GM19372 (cell line): Measurements from ENCODE around the gene DNAJC13.
A peak's percentile ranks its signal among the peaks of the same experiment; 100 is the strongest.

ENCODE experiments used
- ATAC-seq: cut with Tn5 transposase; IDR thresholded peaks from one replicate; pipeline ENCODE4 v1.9.1; 2021; ENCODE audit warnings: mild to moderate bottlenecking, low read depth, moderate library complexity; ENCODE audit not compliant: unreplicated experiment

Gene DNAJC13

DNA sequence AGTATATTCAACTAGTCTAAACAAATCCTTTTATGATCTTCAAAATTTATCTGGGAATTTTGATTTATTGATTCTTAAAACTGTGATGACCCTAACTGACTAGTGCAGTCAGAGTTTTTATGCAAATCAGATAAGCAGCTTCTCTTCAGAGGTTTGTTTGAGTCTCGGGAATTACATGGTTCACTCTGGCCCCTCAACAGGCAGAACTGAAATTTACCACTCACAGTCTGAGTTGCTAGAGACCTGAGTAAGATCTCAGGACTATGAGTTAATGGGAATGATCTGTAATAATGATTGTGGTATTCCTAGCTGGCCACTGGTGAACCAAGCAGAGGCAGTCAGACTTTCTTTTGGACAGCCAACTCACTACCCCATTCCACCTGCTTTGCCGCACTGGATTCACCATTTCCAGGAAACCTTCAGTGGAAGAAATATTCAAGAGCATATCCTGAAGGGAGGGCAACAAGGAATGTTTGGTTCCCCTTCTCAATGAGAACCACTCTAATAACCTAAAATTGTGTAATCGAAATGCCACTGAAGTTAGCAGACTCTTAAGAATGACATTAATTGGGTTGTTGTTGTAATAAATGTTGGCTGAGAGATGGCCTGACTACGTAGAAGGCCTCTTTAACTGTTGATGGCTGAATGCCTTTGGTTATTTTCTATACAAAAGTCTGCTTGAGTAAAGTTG lies 11.5 kb upstream of the DNAJC13 start:
- no peak for ATAC-seq

DNA sequence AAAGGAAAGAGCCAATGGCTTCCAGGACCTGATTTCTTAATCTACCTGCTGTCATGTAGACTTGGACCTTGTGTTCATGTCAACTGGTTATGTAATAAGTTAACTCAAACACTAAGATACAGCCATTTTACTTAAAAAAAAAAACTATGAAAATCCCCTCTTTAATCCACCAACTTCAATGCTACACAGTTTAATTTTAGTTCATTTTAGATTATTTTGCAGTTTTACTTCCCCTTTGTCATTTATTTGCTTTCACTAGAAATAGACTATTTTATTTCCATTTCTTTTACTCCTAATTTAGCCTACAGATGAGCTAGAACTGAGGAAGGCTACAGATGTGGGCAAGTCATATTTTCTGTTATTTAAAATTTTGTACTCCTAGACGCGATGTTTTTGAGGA lies 10.7 kb upstream of the DNAJC13 start:
- no peak for ATAC-seq

DNA sequence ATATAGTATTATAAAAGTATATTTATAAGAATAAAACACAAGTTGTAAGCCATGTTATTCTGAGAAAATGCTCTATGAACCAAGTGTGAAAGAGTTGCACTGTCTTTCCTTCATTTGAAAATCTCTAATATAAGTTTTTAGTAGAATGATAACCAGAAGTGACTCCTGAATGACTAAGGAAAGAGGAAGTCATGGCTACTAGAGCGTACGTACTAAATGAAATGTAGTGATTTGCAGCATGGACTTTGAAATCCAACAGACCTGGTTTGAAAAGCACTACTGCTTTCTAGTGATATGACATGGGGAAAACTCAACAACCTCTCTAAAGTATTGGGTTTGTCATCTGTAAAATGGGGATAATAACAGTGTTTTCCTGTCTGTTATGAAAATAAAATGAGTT lies 10.3 kb upstream of the DNAJC13 start:
- no peak for ATAC-seq

DNA sequence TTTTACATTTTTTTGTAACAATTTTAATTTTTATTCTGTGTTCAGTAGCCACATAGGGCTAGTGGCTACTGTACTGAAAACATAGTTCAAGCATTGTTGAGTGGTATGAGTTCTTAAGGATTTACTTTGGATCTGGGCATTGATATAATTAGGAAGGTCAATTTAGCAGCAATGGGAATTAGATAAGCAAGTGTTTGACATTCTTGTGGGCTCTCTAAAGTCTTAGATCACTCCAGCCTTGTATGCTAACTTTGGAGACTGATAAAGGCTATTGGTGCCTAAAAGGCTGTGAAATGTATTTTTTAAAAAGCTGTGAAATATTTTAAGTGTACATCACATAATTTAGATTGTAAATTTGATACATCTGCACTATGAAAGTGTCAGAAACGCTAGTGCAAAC lies 2.5 kb upstream of the DNAJC13 start:
- no peak for ATAC-seq

DNA sequence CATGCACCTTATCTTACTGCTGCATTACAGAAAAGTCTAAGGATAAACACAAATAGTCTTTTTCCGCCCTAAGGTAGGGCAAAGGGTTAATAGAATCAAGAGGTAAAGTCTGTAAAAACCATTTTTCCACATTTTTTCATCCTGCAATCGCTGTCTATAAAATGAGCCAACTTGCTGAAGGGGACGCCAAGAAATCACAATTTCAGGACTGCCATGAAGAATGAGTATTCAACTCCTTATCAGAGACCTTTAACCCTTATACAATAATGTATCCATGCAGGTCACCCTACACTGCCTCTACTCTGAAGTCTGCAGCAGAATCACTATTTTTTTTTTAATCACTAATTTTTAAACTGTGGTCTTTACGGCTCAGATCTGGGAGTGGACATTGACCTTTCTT lies 1.1 kb upstream of the DNAJC13 start:
- no peak for ATAC-seq

DNA sequence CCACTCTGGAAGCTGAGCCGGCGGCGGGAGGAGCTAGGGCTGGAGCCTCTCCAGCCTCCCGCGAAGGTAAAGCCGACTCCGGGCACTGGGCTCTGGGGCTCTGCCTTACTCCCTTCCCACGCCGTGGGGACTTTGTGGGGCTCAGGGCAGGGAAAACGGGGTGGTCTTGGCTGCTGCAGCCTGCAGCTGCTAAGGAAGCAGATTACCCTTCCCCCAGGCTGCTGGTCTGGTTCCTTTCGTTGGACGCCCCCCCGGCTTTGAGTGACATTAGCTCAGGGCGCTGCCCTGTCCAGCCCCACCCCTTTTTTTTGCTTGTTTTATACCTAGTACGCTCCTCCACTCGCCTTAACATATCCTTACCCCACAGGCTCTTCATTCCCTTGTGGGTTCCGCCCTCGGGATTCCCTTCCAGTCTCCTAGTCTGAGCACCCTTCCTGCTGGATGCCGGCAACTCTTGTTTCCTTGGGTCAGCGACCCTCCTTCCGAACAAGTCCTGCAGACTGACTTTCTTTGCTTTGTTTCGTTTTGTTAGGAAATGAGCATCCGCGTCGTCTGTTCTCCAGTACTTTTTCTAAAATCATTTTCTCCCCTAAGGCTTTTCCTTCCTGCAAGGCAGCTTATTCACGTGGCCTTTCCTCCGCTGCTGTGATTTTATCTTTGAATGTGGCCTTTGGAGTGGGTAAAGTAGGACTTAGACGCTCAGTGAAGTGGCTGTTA lies 551 bp downstream of the DNAJC13 start:
- peak; percentile 44 for ATAC-seq

DNA sequence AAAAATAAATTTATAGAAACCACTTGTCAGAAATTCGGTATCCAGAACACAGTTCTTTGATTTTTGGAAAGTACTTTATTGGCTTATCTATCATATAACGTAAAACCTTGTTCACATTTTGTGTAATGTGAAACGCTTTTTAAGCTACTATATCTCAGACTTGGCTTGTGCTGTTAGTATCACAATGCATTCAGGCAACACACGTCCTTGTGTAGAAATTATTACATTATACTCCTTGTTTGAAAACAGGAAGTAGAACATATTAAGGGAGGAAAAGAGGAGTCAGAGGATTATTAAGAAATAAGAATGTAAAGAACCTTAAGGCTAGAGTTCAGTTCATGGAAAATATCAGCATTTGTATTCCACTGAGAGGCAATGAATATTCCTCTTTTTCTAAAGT lies 1.6 kb downstream of the DNAJC13 start:
- ATAC-seq: no peak

DNA sequence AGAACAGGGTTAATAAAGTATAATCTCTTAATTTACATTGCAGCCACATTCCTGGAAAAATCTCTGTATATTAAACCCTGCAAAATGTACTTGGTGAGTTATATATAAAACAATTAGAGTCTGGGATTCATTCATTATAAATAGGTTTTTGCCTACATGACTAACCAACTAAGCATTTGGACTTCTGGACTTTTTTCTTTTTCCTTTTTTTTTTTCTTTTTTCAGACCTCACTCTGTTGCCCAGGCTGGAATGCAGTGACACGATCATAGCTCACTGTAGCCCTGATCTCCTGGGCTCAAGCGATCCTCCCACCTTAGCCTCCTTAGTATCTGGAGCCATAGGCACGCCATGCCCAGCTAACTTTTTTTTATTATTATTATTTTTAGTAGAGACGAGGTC lies 4.5 kb downstream of the DNAJC13 start:
- ATAC-seq: no peak

DNA sequence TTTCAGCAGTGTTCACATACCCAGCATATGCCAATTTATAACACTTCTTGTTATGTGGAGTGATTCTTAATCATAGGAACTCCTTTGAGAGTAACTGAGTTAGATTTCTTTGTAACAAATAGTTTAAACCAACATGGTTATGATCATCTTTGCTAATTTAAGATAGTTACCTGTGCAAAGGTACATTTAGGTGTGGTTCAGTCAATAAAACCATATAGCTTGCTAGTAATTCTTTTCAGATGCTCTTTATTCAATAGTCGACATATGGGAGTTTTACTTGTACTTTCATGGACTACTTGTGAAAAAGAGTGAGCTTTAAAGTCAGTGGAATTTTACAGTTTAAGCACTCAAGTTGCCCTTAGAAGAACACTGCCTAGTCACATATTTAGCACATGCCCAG lies 5.2 kb downstream of the DNAJC13 start:
- no peak for ATAC-seq

DNA sequence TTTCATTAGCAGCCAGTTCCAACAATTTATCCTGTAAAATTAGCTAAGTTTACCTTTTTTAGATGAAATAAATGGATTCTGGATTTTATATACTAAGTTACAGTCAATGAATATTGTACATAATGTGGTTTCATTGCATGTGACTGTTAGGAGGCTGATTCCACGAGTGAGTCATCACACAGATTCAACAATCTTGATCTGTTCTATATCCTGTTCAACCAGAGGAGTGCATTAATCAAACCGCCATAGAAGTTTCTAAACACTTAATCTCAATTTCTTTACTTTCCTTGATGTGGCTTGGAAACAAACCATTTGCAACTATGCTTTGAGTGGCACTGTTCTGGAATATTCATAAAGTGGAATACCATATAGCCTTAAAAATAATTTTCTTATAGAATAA lies 15.3 kb downstream of the DNAJC13 start:
- no peak for ATAC-seq

DNA sequence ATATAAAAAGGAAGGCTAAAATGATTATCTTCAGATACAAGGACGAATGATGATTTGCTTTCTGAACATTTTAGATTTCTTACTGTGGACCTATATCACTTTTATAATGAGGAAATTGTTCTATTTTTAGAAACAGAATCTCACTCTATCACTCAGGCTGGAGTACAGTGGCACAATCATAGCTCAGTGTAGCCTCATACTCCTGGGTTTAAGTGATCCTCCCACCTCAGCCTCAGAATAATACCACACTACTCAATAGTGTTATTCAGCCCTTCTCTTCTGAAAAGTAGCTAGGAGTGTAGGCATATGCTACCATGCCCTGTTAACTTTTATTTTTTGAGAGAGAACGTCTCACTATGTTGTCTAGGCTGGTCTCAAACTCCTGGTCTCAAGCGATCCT lies 15.8 kb downstream of the DNAJC13 start:
- ATAC-seq: no peak

DNA sequence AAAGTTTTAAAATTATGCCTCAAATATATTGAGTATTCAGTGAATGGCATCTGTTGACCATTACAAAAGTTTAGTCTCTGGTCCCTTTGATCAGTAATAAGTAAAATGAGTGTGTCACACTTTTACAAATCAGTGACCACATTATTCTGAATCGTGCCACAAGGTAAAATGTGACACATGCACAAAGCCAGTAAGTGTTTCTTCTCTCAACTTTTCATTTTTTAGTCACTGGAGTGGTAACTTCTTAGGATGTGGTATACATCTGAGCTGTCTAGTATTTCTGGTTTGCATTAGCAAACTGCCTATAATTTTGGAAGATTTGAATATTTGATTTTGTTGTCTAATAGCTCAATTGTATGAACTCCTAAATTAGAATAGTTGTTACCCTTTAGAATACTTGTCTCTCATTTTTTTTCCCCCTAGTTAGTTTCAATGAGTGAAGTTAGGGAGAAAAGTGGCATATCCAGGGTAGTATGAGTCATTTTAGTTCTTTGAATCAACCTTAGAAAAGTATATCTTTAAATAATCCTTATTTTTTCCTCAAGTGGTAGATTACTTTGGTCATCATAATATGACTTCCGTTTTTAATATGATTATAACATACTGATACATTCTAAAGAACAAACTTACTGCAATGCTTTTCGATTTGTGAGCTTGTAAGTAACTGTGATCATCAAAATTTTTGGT lies 18.1 kb downstream of the DNAJC13 start:
- no peak for ATAC-seq

DNA sequence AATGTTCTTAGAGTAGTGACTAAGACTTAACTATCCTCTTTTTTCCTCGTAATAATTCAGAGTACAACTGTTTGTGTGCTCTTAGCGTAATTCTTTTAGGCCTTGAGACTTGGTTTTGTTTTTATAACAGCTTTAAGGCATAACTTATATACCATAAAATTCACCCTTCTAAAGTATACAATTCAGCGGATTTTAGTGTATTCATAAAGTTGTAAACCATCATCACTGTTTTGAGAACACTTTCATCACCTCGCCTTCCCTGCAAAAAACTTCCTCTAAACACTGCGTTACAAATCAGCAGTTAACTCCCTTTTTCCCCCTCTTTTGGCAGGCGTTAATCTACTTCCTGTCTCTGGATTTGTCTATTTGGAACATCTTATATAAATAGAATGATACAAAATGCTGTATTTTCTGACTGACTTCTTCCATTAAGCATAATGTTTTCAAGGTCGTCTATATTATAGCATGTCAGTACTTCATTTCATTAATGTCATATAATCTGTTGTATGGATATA lies 18.7 kb downstream of the DNAJC13 start:
- no peak for ATAC-seq

DNA sequence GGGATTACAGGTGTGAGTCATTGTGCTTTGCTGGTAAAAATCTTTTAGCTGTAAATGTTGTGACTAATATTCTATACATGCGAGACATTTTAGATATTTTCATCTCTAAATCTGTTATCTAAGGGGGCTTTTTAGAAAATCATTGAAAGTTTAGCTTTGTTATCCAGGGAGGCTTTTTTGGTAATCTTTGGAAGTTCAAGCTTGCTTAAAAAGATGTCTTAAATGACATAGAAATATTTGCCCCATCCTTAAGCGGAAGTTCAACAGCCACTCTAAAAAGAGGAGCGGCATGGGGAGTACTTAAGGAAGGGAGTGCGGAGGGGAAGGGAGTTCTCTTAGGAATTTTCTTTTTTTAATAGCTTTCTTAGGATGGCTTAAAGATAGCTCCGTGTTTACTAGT lies 26.1 kb downstream of the DNAJC13 start:
- no peak for ATAC-seq

DNA sequence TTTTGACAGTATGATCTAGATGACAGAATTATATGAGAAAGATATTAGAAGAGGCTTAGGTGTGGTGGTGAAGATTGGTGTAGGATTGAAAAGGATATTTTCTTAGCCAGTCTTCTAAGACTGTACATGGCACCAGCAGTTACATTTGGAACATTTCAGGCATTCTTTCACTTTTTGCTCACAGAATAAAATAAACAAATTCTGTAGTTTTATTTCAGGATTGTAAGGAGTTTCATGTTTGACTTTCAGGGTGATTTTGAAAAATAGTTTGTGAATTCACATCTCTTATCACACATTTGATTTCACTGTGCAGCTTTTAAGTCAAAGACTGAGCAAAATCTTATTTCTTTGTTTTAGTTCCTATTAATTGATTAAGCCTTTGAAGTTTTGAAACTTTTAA lies 27.1 kb downstream of the DNAJC13 start:
- no peak for ATAC-seq

DNA sequence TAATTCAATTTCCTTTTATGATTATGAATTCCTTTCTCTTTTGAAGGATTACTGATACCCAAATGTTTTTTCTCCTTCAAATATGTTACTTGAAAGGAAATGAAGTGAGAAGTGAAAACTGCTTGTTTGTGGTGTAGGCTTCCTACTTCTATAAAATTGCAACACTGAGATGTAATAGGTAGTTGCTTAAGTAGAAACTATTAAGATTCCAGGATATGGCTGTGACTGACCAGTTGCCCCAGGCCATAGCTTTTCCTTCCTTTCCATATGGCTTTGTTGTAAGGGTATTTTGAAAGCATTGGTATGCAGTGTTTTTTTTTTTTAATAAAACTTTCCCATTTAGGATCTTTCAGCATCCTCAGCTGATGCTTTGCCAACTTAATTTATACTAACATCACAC lies 28.5 kb downstream of the DNAJC13 start:
- ATAC-seq: peak; percentile 52

DNA sequence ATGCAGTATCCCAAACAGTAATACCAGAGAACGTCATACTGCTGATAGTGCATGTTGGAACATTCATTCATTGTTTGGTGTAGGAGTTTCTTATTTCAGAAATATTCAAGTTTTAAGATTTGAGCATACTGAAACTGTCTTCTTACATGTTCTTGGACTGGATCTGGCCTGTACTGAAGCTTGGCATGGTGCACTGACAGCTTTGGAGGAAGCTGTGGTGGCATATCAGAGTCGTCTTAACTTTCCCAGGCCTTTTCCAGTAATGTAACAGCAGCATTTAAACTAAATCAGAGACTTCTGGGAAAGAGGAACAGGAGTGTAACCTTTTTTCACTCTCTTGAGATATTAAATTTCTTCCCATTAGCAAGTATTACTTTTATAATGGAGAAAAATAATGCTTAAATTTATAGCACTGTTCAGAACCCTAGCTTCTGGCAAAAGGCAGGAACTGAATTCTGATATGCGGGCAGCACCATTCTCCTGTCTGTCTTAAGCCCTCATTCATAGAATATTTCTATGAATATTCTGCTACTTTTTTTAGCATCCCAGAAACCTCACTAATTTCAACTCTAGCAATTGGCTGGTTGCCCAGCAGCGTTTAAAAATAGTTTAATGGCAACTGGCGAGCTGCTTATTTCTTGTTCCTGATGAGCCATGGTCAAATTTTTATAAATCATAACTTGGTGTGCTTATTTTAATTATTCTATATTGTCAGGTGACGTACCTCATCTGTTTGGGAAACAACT lies 31.1 kb downstream of the DNAJC13 start:
- ATAC-seq: no peak

DNA sequence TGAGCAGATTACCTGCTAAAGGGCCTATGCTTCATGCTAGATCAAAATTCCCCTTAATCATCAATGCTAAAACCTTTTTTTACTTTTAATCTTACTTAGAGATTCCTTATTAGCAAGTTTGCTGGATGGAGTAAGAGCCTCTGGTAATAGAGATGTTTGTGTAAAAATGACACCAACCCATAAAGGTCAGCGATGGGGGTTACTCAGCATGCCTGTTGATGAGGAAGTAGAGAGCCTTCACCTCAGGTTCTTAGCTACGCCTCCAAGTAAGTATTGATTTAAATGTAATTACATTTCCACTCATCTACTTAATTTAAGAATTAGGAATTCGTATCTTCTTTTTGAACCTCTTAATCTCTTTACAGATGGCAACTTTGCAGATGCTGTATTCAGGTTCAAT lies 38.8 kb downstream of the DNAJC13 start:
- ATAC-seq: no peak

DNA sequence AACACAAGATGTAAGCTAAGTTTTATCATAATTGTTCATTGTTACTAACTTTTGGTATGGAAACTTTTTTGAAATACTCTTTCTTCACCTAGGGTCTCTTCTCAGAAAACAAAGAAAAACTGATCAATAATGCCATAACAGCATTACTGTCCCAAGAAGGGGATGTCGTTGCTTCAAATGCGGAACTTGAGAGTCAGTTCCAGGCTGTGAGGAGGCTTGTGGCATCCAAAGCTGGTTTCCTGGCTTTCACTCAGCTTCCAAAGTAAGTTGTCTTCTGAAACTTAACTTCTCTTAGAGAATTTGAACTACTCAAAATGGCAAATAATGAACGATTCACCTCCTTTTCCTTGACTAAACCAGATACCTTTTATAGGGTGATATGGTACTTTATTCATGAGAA lies 39.3 kb downstream of the DNAJC13 start:
- ATAC-seq: no peak

DNA sequence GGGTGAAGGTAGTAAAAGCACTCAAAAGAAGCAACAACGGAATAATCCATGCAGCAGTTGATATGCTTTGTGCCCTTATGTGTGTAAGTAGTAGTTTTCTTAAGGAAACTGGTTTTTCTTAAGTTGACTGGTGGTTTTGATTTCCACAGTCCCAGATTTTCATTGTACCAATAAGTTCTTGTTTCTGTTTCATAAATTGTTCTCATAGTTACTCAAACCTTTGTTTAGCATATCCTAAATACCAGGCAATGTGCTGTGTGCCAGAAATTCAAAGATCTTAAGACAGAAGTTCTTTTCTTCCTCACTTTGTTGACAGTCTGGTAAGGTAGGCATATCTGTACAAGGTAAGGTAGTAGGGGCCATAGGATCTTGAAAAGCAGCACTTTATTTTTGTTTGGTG lies 40.0 kb downstream of the DNAJC13 start:
- ATAC-seq: no peak

DNA sequence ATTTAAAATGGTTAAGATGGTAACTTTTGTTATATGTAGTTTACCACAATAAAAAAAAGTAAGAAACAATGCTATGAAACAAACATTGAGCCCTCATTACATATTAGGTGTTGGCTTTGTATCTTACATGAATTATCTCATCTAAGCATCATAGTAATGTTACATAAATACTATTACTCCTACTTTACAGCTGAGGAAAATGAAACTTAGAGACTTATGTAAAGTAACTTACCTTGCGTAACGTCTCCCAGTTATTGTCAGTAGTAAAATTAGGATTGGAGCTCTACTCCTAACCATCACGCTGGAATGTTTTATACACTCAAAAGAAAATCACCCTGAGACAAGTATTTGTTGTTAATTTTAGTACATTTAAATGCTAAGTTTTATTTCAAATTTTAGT lies 42.2 kb downstream of the DNAJC13 start:
- ATAC-seq: no peak
